GM18951 (cell line): ENCODE data around the gene F5.
"Not testable (repeated sequence)": the region's sequence is repeated elsewhere in the genome, so short reads cannot be mapped to it uniquely, and the experiment has no call there.

Experiments
- POLR2A ChIP-seq: IDR thresholded peaks from 4 replicates; pipeline ENCODE4 v1.6.1; 2011; ENCODE audit warnings: mild to moderate bottlenecking; ENCODE audit not compliant: insufficient read length, insufficient read depth; ENCODE audit errors: extremely low read depth
- in situ Hi-C: fragments of 300-500 bp; cut with MboI; formaldehyde crosslinking; loops from one replicate; pipeline ENCODE4 v1.12.0; 2022; ENCODE audit warnings: low sequenced_read_pairs, mixed read lengths, inconsistent platforms; ENCODE audit not compliant: unreplicated experiment

Gene F5

GRCh38 chr1:169550294-169550693 is 36.0 kb downstream of the F5 start:
- no peak for TF ChIP-seq POLR2A
- in situ Hi-C loops = no loop called here

- in situ Hi-C loops = loop anchor here (10.0 kb wide), 2 partner anchors 73 to 943 kb away; no protein-coding TSS in a partner anchor
These were observed 38.0 kb downstream of the F5 start for GRCh38 chr1:169548282-169548681.

DNA sequence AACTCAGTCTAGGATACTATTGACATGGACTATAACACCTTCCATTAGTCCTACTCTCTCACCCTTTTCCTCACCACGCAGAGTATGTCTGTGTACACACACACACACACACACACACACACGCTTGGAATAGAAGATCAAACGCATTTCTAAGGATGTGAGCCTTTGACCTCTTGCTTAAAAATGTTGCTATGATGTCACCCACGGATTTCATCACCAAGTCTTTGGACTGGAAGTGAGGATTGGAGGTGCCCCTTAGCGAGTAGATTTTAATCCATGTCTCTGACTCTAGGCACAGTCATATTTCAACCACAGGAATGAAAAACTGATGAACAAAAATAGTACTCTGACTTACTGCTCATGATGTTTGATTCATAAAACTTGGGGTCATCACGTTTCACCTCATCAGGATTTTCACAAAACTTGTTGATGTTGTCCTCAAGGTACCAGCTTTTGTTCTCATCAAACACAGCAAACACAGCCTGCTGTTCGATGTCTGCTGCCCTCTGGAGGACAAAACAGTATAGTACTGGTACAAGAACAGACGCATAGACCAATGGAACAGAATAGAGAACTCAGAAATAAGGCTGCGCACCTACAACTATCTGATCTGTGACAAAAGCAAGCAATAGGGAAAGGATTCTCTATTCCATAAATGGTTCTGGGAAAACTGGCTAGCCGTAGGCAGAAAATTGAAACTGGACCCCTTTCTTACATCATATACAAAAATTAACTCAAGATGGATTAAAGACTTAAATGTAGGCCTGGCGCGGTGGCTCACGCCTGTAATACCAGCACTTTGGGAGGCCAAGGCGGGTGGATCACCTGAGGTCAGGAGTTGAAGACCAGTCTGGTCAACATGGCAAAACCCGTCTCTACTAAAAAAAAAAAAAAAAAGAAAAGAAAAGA is 39.9 kb downstream of the F5 start:
- no peak for TF ChIP-seq POLR2A
- in situ Hi-C loops = loop anchor here (10.0 kb wide), 2 partner anchors 72 to 942 kb away; no protein-coding TSS in a partner anchor

More at GRCh38 chr1:169548282-169548681, 38.0 kb downstream of the F5 start:
- TF ChIP-seq POLR2A = no peak

DNA sequence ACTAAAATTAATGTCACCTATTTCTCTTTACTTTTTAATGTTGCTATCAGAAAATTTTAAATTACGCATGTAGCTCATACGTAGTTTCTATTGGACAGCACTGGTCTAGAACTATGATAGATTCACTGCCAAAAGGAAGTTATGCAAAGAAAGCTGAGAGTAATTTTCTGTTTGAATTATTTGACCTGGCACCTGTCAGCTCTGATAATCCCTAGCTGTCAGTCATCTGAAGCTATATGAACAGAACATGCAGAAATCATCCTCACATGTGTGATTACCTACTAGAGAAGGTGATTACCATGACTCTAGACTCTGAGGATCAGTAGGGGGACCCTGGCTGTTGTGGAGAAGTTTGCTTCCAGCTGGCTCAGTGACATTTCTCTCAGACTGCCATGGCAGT is 40.8 kb downstream of the F5 start:
- no peak for TF ChIP-seq POLR2A
- in situ Hi-C loops = loop anchor here (10.0 kb wide), 2 partner anchors 71 to 941 kb away; no protein-coding TSS in a partner anchor

DNA sequence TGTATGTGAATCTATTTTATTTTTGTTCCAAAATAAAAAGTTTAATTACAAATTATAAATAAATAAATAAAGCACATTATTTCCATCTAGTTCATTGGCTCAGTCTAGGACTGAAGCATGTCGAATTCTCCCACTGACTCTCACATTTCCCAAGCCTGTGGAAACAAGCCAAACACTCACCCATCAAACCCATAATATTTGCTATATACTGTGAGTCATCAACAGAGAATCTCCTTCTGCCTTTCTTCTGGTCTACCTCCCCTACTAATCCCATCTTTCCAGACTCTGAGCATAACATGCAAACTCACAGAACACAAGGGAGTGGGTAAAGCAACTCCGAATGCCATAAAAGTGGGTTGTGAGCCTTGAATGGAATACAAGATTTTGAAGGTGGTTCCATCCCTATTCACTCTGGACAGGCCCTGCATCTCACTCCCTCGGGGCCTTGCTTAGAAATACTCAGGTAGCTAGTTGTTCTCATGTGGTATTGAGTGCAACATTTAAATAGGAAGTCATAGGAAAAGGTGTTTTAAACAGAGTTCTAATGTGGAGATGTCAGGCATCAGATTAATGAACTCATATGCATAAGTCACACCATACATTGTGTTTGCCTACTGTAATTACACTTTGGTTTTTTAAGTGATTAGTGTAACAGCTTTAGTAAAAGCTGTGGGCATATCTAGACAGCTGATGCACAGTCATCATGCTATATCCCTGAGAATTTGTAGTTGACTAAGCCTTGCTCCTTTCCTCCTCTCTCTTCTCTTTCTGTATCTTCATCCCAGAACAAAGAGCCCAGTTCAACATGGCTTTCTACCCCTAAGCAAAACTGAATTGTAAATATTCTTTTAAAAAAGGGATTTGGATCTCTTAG is 47.0 kb downstream of the F5 start:
- in situ Hi-C loops = no loop called here
- no peak for TF ChIP-seq POLR2A

GRCh38 chr1:169534653-169535052 is 51.6 kb downstream of the F5 start:
- no peak for TF ChIP-seq POLR2A
- in situ Hi-C loops = no loop called here

GRCh38 chr1:169533528-169534190 is 52.6 kb downstream of the F5 start:
- in situ Hi-C loops = not testable (repeated sequence)

DNA sequence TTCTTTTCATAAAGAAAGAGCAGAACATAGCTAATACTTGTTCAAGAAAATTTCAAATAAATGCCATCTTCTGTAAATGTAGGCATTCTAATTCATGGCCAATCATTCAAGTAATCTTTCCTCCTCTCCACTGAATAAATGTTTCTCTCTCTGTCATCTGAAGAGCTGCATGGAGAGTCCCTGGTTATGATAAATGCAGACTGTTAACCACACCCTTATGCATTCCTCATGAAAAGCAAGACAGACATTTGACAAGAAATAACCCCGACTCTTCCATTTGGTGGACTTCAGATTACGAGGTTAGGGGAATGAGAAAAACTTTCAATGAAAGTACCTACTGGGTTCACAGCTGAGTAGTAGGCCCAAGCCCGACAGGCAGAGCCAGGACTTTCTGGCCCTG is 55.8 kb downstream of the F5 start:
- TF ChIP-seq POLR2A = no peak

GRCh38 chr1:169529068-169529642 is 57.1 kb downstream of the F5 start:
- in situ Hi-C loops = no loop called here
- no peak for TF ChIP-seq POLR2A

More for the DNA sequence above, 55.8 kb downstream of the F5 start:
- in situ Hi-C loops = no loop called here

DNA sequence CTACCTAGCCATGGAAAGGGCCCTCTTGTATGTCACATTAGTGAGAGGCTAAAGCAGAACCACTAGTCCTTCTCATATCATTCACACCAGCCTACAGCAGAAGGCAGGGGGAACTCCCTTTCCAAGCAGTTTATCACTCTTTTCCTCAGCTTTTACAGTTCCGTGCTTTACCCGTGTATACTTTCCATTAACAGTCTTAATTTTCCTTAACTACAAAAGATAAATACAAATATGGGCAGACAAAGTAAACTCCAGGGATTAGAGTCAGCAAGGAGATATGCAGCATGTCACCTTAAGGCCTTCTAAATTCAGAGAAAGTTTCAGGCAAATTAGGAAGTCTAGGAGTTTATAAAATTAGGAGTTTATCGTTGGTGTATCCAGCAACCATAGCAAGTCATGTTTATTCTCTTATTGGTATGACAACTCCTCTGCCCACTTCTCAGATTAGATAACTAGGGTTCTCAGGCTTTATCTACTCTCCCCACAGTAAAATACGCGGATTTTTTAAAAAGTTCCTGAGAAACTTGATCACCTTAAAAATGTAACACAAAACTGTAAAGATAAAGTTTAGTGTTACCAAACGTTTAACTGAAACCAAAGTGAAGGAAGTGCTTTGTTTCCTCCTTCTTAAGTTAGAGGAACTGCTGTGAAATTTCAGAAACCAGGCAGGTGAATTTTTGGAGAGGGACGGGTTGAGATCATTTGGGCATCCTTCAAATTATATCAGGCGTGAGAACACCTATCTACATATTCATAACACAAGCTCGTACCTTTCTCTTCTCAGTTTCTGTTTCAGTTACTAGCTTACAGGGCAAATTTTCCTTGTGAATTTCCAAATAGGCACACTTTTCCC is 57.8 kb downstream of the F5 start:
- no peak for TF ChIP-seq POLR2A

DNA sequence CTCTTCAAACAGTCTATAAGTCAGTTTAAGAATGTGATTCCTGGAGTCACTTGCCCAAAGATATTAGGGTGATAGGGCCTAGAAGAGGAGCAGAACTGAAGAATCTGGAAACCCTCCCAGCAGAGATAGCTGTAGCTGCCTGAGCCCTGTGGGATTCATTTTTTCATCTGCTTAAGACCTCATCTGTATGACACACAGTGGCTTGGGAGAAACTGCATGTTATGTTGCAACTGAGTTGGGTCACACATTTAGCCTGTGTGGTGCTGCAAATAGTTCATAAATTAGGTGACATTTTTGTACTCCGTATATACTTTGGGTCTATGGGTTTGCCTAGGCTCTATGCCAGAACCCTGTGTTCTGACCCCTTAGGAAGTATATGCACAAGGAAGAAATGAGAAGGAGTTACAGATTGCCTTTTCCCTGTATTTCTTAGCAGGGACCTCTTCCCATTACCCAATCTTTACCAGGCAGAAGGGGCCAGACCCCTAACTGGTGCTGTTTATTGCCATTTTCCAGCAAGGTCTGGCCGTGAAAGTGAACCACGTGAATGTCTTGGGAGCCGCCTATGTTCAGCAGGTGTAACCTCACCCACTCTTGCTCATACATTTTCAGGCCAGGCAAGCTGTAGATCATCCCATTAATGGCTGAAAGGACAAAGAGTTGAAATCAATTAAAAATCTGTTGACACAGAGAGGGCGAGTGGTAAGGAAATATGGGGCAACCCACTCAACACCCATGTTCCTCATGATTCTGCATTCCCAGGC is 58.6 kb downstream of the F5 start:
- no peak for TF ChIP-seq POLR2A

More for the DNA sequence above, 57.8 kb downstream of the F5 start:
- in situ Hi-C loops = no loop called here

DNA sequence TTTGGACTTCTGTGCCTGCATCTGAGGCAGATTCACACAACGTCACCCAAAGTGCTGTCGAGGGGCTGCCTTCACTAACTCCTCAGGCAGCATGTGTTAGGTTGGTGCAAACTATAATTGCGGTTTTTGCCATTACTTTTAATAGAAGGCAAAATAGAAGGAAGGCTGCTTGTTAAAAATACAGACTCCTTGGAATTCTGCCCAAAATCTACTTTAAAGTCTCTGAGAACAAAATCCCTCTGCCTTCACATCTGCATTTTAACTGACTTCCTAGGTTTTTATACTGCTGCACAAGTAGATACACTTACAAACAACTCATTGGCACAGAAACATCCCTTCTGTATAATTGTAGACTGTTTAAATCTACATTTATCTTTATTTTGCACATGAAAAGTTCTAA is 59.3 kb downstream of the F5 start:
- no peak for TF ChIP-seq POLR2A
- in situ Hi-C loops = no loop called here

More for the DNA sequence above, 58.6 kb downstream of the F5 start:
- in situ Hi-C loops = no loop called here
